Uterus (tissue), 4 donors: ENCODE results near the gene SMARCC1. TPM values are rescaled to one million over a fixed set of nuclear protein-coding genes. Genes with fewer than 3 reads are reported as not detected.

ENCODE experiments used
- DNase-seq, 2 donors: peaks; one replicate each; pipeline ENCODE4 v3.0.0-alpha.2; 2019 to 2020
- H3K27ac ChIP-seq, 2 donors: fragments of 200-600 bp; sonication (generic); 1 replicate in 1 of 2; 2 replicates in 1 of 2; pipeline ENCODE4 v1.5.1; 2016 to 2018
- H3K27me3 ChIP-seq, 2 donors: fragments of 200-600 bp; sonication (generic); one replicate each; pipeline ENCODE4 v1.5.1; 2018 to 2019; ENCODE audit warnings: control low read depth in 1 of 2
- H3K36me3 ChIP-seq, 2 donors: fragments of 200-600 bp; sonication (generic); one replicate each; pipeline ENCODE4 v1.5.1; 2019; ENCODE audit warnings: control low read depth in 1 of 2
- H3K4me1 ChIP-seq, 2 donors: fragments of 200-600 bp; sonication (generic); one replicate each; pipeline ENCODE4 v1.5.1; 2018 to 2019; ENCODE audit warnings: control low read depth in 1 of 2
- H3K4me3 ChIP-seq, 2 donors: fragments of 200-600 bp; sonication (generic); 1 replicate in 1 of 2; 2 replicates in 1 of 2; pipeline ENCODE4 v1.5.1; 2018 to 2019; ENCODE audit warnings: mild to moderate bottlenecking in 1 of 2
- H3K9me3 ChIP-seq, 2 donors: fragments of 200-600 bp; sonication (generic); one replicate each; pipeline ENCODE4 v1.5.1; 2019; ENCODE audit warnings: control low read depth in 1 of 2
- POLR2A ChIP-seq, 2 donors: fragments of 450-650 bp; IDR thresholded peaks; one replicate each; pipeline ENCODE4 v1.6.1; 2016; ENCODE audit warnings: antibody characterized with exemption in 2 of 2, mild to moderate bottlenecking in 1 of 2, moderate library complexity in 1 of 2
- intact Hi-C: fragments of 100-400 bp; cut with DNase I; formaldehyde crosslinking; loops from one replicate; pipeline ENCODE4 v1.15.1; 2023; ENCODE audit warnings: low total_unique reads
- total RNA-seq, 4 donors: library from RNA; depleted of rRNA in 3 of 4; stranded (reverse); fragments of >200 nt in 3 of 4; gene quantifications; one replicate each; pipeline versions ENCODE4 v1.1.0 to v1.2.4, GENCODE V29; 2014 to 2023
- TF ChIP-seq, protein P1 (sequence below), 4 experiments: fragments of 200-600 bp in 2 of 4; fragments of 450-650 bp in 2 of 4; sonication (generic) in 2 of 4; IDR thresholded peaks; one replicate each; pipeline ENCODE4 v1.5.1; 2016 to 2019; ENCODE audit warnings: antibody characterized with exemption in 4 of 4, mild to moderate bottlenecking in 2 of 4, moderate library complexity in 1 of 4
- donor health status: DM: yes; HTN: yes; CAD: no.

SMARCC1 gene
- total RNA-seq, 4 donors from 2014 or later: 23.8 to 61.0 (median 45.5) TPM

GRCh38 chr3:47617086-47618010 lies 164.3 kb downstream of the SMARCC1 start:
- H3K27ac ChIP-seq: no peak overlapping the region
- H3K36me3 ChIP-seq: no peaks in the 10 kb centered on the region
- DNase-seq: no peak
- intact Hi-C loops: no loop called here
- no peaks in the 10 kb centered on the region for H3K27me3 ChIP-seq
- no peaks in the 10 kb centered on the region for H3K4me1 ChIP-seq
- no peak overlapping the region for H3K4me3 ChIP-seq
- TF ChIP-seq, protein P1, sequence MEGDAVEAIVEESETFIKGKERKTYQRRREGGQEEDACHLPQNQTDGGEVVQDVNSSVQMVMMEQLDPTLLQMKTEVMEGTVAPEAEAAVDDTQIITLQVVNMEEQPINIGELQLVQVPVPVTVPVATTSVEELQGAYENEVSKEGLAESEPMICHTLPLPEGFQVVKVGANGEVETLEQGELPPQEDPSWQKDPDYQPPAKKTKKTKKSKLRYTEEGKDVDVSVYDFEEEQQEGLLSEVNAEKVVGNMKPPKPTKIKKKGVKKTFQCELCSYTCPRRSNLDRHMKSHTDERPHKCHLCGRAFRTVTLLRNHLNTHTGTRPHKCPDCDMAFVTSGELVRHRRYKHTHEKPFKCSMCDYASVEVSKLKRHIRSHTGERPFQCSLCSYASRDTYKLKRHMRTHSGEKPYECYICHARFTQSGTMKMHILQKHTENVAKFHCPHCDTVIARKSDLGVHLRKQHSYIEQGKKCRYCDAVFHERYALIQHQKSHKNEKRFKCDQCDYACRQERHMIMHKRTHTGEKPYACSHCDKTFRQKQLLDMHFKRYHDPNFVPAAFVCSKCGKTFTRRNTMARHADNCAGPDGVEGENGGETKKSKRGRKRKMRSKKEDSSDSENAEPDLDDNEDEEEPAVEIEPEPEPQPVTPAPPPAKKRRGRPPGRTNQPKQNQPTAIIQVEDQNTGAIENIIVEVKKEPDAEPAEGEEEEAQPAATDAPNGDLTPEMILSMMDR (IDR thresholded peaks at IDR 0.05): no peak
- no peak for TF ChIP-seq POLR2A (IDR thresholded peaks at IDR 0.05)
- no peaks in the 10 kb centered on the region for H3K9me3 ChIP-seq

GRCh38 chr3:47614788-47615187 lies 166.9 kb downstream of the SMARCC1 start:
- Histone ChIP-seq H3K4me3 (no peak overlapping the region), H3K27ac (peak overlapping the region in 1 of 2 donors; percentile 17), H3K9me3 (no peaks in the 10 kb centered on the region), H3K36me3 (no peaks in the 10 kb centered on the region), H3K27me3 (no peaks in the 10 kb centered on the region), H3K4me1 (no peaks in the 10 kb centered on the region)
- no peak for DNase-seq
- TF ChIP-seq, protein P1 (IDR thresholded peaks at IDR 0.05): no peak
- TF ChIP-seq POLR2A (IDR thresholded peaks at IDR 0.05): no peak
- intact Hi-C loops: no loop called here

GRCh38 chr3:47613722-47614121 lies 168.0 kb downstream of the SMARCC1 start:
- Histone ChIP-seq H3K27ac (no peak overlapping the region), H3K36me3 (no peaks in the 10 kb centered on the region), H3K27me3 (no peaks in the 10 kb centered on the region), H3K4me1 (no peaks in the 10 kb centered on the region), H3K9me3 (no peaks in the 10 kb centered on the region), H3K4me3 (no peak overlapping the region)
- intact Hi-C loops: no loop called here
- DNase-seq: no peak
- TF ChIP-seq POLR2A (IDR thresholded peaks at IDR 0.05): no peak
- TF ChIP-seq, protein P1 (IDR thresholded peaks at IDR 0.05): no peak

GRCh38 chr3:47612879-47613278 lies 168.8 kb downstream of the SMARCC1 start:
- H3K4me1 ChIP-seq: no peaks in the 10 kb centered on the region
- no peak for TF ChIP-seq POLR2A (IDR thresholded peaks at IDR 0.05)
- TF ChIP-seq, protein P1 (IDR thresholded peaks at IDR 0.05): no peak
- H3K36me3 ChIP-seq: no peaks in the 10 kb centered on the region
- DNase-seq: no peak
- H3K27ac ChIP-seq: peak overlapping the region in 1 of 2 donors; percentile 69
- H3K9me3 ChIP-seq: no peaks in the 10 kb centered on the region
- no peaks in the 10 kb centered on the region for H3K27me3 ChIP-seq
- H3K4me3 ChIP-seq: no peak overlapping the region
- intact Hi-C loops: no loop called here

DNA sequence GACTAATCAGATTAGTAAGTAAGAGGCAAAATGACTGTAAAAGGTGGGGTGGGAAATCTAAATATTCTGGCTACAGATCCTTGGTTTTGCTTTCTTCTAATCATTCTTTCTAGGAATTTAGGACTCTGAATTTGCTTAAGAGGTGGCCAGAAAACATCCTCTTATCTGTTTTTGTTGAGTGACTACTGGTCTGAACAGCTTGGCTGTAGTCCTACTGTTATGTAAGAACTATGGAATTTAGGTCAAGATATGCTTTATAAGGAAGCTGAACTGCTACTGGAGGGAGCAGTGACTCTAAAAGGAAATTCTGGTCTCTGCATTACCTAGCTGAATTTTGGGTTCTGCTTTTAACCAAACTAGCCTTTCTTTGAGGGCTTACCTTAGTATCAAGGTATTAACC lies 169.5 kb downstream of the SMARCC1 start:
- Histone ChIP-seq H3K4me1 (no peaks in the 10 kb centered on the region), H3K9me3 (no peaks in the 10 kb centered on the region), H3K36me3 (no peaks in the 10 kb centered on the region), H3K4me3 (no peak overlapping the region), H3K27ac (peak overlapping the region in 1 of 2 donors; percentile 69), H3K27me3 (no peaks in the 10 kb centered on the region)
- intact Hi-C loops: no loop called here
- no peak for TF ChIP-seq POLR2A (IDR thresholded peaks at IDR 0.05)
- TF ChIP-seq, protein P1 (IDR thresholded peaks at IDR 0.05): no peak
- no peak for DNase-seq
